ENCODE results near the gene SAMD5. TPM values are rescaled to one million over a fixed set of nuclear protein-coding genes. Genes with fewer than 3 reads are reported as not detected.

SAMD5 gene
- total RNA-seq, 1 experiment from 2014 or later, result 6.1 TPM

GRCh38 chr6:147560670-147561069, 52.2 kb downstream of the SAMD5 start:
- H3K4me3 ChIP-seq (ENCODE audit: low read depth, low read length, poor library complexity, severe bottlenecking), result no peak overlapping the region
- no TSS peak for BruUV-seq (replicated peaks)
- H3K27ac ChIP-seq (ENCODE audit: low read depth, low read length, poor library complexity, severe bottlenecking), result no peak overlapping the region
- ChIA-PET CTCF (no interaction called here), POLR2A (ENCODE audit: low non-redundant PET) (no interaction called here)
- TF ChIP-seq EZH2 (IDR thresholded peaks at IDR 0.05; ENCODE audit: borderline replicate concordance, low read depth, low read length, poor library complexity, severe bottlenecking) (no peak), CTCF (conservative IDR thresholded peaks at IDR 0.05; ENCODE audit: low read depth, low read length) (no peak)
- H3K4me1 ChIP-seq (ENCODE audit: insufficient read depth, low read length, poor library complexity, severe bottlenecking), result peaks cover 7% of the 10 kb centered on the region
- intact Hi-C loops (cut with micrococcal nuclease; ENCODE audit: unreplicated experiment), result no loop called here
- H3K27me3 ChIP-seq (replicated peaks; ENCODE audit: insufficient read depth, low read depth, low read length, poor library complexity), result no peaks in the 10 kb centered on the region
- no peaks in the 10 kb centered on the region for H3K36me3 ChIP-seq (ENCODE audit: insufficient read depth, low read length, poor library complexity, severe bottlenecking)
- H3K9me3 ChIP-seq (ENCODE audit: low read depth, low read length, poor library complexity, severe bottlenecking), result peaks cover 4% of the 10 kb centered on the region
- no peak for DNase-seq (ENCODE audit: low spot score)

- DNase-seq (ENCODE audit: low spot score), result peak; percentile 66
- POLR2A ChIA-PET (ENCODE audit: low non-redundant PET), result no interaction called here
- CTCF ChIA-PET, result no interaction called here
Observed at GRCh38 chr6:147561726-147562125, 53.2 kb downstream of the SAMD5 start.

GRCh38 chr6:147563472-147563871, 55.0 kb downstream of the SAMD5 start:
- DNase-seq (ENCODE audit: low spot score), result no peak
- ChIA-PET CTCF (no interaction called here), POLR2A (ENCODE audit: low non-redundant PET) (no interaction called here)
- H3K36me3 ChIP-seq (ENCODE audit: insufficient read depth, low read length, poor library complexity, severe bottlenecking), result no peaks in the 10 kb centered on the region
- H3K27me3 ChIP-seq (replicated peaks; ENCODE audit: insufficient read depth, low read depth, low read length, poor library complexity), result no peaks in the 10 kb centered on the region
- H3K27ac ChIP-seq (ENCODE audit: low read depth, low read length, poor library complexity, severe bottlenecking), result no peak overlapping the region
- BruUV-seq (replicated peaks), result no TSS peak
- TF ChIP-seq CTCF (conservative IDR thresholded peaks at IDR 0.05; ENCODE audit: low read depth, low read length), result no peak
- no peak for TF ChIP-seq EZH2 (IDR thresholded peaks at IDR 0.05; ENCODE audit: borderline replicate concordance, low read depth, low read length, poor library complexity, severe bottlenecking)
- intact Hi-C loops (cut with micrococcal nuclease; ENCODE audit: unreplicated experiment), result no loop called here
- no peaks in the 10 kb centered on the region for H3K9me3 ChIP-seq (ENCODE audit: low read depth, low read length, poor library complexity, severe bottlenecking)
- no peak overlapping the region for H3K4me3 ChIP-seq (ENCODE audit: low read depth, low read length, poor library complexity, severe bottlenecking)
- H3K4me1 ChIP-seq (ENCODE audit: insufficient read depth, low read length, poor library complexity, severe bottlenecking), result peaks cover 24% of the 10 kb centered on the region

More at GRCh38 chr6:147561726-147562125, 53.2 kb downstream of the SAMD5 start:
- no peaks in the 10 kb centered on the region for H3K36me3 ChIP-seq (ENCODE audit: insufficient read depth, low read length, poor library complexity, severe bottlenecking)
- no TSS peak for BruUV-seq (replicated peaks)
- no peaks in the 10 kb centered on the region for H3K27me3 ChIP-seq (replicated peaks; ENCODE audit: insufficient read depth, low read depth, low read length, poor library complexity)
- H3K4me1 ChIP-seq (ENCODE audit: insufficient read depth, low read length, poor library complexity, severe bottlenecking), result peaks cover 17% of the 10 kb centered on the region
- TF ChIP-seq CTCF (conservative IDR thresholded peaks at IDR 0.05; ENCODE audit: low read depth, low read length) (no peak), EZH2 (IDR thresholded peaks at IDR 0.05; ENCODE audit: borderline replicate concordance, low read depth, low read length, poor library complexity, severe bottlenecking) (no peak)
- intact Hi-C loops (cut with micrococcal nuclease; ENCODE audit: unreplicated experiment), result no loop called here
- no peak overlapping the region for H3K27ac ChIP-seq (ENCODE audit: low read depth, low read length, poor library complexity, severe bottlenecking)
- peaks cover 4% of the 10 kb centered on the region for H3K9me3 ChIP-seq (ENCODE audit: low read depth, low read length, poor library complexity, severe bottlenecking)
- no peak overlapping the region for H3K4me3 ChIP-seq (ENCODE audit: low read depth, low read length, poor library complexity, severe bottlenecking)
